HG03039 (cell line): ENCODE results near the gene LIMS2.

ENCODE experiments used
- ATAC-seq: cut with Tn5 transposase; IDR thresholded peaks from one replicate; pipeline ENCODE4 v1.9.1; 2021; ENCODE audit warnings: mild to moderate bottlenecking, moderate library complexity; ENCODE audit not compliant: unreplicated experiment

LIMS2 gene

GRCh38 chr2:127624320-127624755, 51.0 kb downstream of the LIMS2 start:
- ATAC-seq, result no peak

GRCh38 chr2:127623388-127624319, 51.7 kb downstream of the LIMS2 start:
- ATAC-seq, result no peak

GRCh38 chr2:127622561-127623387, 52.6 kb downstream of the LIMS2 start:
- ATAC-seq, result no peak

GRCh38 chr2:127621981-127622431, 53.3 kb downstream of the LIMS2 start:
- ATAC-seq, result no peak

GRCh38 chr2:127620866-127621265, 54.5 kb downstream of the LIMS2 start:
- no peak for ATAC-seq

GRCh38 chr2:127619877-127620705, 55.2 kb downstream of the LIMS2 start:
- ATAC-seq, result no peak

GRCh38 chr2:127619203-127619590, 56.1 kb downstream of the LIMS2 start:
- no peak for ATAC-seq

- no peak for ATAC-seq
These were observed 56.7 kb downstream of the LIMS2 start for GRCh38 chr2:127618551-127619202.

GRCh38 chr2:127615511-127616166, 59.7 kb downstream of the LIMS2 start:
- no peak for ATAC-seq

- ATAC-seq, result no peak
These were observed 60.6 kb downstream of the LIMS2 start for GRCh38 chr2:127614731-127615130.

GRCh38 chr2:127614246-127614645, 61.1 kb downstream of the LIMS2 start:
- no peak for ATAC-seq

- no peak for ATAC-seq
These were observed 63.1 kb downstream of the LIMS2 start for GRCh38 chr2:127612111-127612822.

- ATAC-seq, result no peak
These were observed 64.0 kb downstream of the LIMS2 start for GRCh38 chr2:127611076-127611925.

GRCh38 chr2:127610561-127610960, 64.8 kb downstream of the LIMS2 start:
- no peak for ATAC-seq

GRCh38 chr2:127609818-127610217, 65.5 kb downstream of the LIMS2 start:
- ATAC-seq, result no peak

GRCh38 chr2:127609031-127609751, 66.1 kb downstream of the LIMS2 start:
- ATAC-seq, result no peak
